Measurements from ENCODE around the gene IL3RA. TPM values are rescaled to one million over a fixed set of nuclear protein-coding genes. Genes with fewer than 3 reads are reported as not detected.

IL3RA gene
- total and polyA plus RNA-seq, 2 of the 8 experiments (the other 6 are each of a cell fraction or from before 2014, with no cell fraction given): 0.11 TPM; not detected in 1

DNA sequence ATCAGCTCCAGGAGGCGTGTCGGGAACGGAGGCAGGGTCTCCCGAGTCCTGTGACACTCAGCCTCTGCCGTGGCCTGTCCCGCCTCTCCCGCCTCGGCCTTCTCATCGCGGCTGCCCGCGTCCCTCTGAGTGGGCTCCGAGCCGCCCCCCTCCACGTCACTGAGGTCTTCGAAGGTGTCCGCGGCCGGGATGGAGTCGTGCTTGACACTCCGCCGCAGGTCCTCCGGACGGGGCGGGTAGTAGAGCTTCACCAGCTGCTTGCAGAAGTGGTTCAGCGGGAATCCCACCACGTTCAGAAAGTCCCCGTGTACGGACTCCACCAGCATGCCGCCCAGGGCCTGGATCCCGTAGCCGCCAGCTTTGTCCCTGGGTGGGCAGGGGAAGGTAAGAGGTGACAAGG is 91.2 kb downstream of the IL3RA start:
- Histone ChIP-seq H2AFZ (ENCODE audit: low read length) (no peak overlapping the region), H3K9ac (replicated peaks in 1 of 4; ENCODE audit: extremely low read depth in 1 of 4, low read depth in 3 of 4, low read length in 3 of 4) (no peak overlapping the region), H3K56ac (replicated peaks; ENCODE audit: insufficient read length, low read depth, low read length) (no peak overlapping the region), H3K4me3 (ENCODE audit: extremely low read depth in 1 of 4, insufficient read depth in 2 of 4, low read depth in 3 of 4, low read length in 4 of 4) (no peak overlapping the region), H3K79me1 (ENCODE audit: low read depth, low read length) (no peaks in the 10 kb centered on the region), H3K79me2 (ENCODE audit: control insufficient read depth in 1 of 2, insufficient read depth in 2 of 2, low read length in 2 of 2) (no peaks in the 10 kb centered on the region), H4K20me1 (replicated peaks in 1 of 2; ENCODE audit: control insufficient read depth in 1 of 2, insufficient read depth in 2 of 2, low read length in 2 of 2) (peaks cover 3 to 11% of the 10 kb centered on the region in 2 experiments), H3K4ac (replicated peaks; ENCODE audit: insufficient read length, low read depth, low read length) (no peak overlapping the region), H3K27me3 (replicated peaks in 1 of 4; ENCODE audit: control insufficient read depth in 3 of 4, extremely low read depth in 1 of 4, insufficient read depth in 3 of 4, low read length in 3 of 4) (no peaks in the 10 kb centered on the region), H3K4me1 (replicated peaks in 1 of 4; ENCODE audit: control insufficient read depth in 3 of 4, insufficient read depth in 4 of 4, low read length in 3 of 4) (no peaks in the 10 kb centered on the region), H2BK20ac (ENCODE audit: low read length) (no peak overlapping the region), H4K8ac (ENCODE audit: extremely low read depth, insufficient read depth, low read length) (no peak overlapping the region), H4K91ac (replicated peaks; ENCODE audit: insufficient read length, low read length) (no peak overlapping the region), H3K36me3 (ENCODE audit: control insufficient read depth in 2 of 4, insufficient read depth in 4 of 4, low read length in 3 of 4) (peaks cover 16 to 63% (median 47%) of the 10 kb centered on the region in 4 experiments), H2BK5ac (ENCODE audit: low read depth, low read length) (no peak overlapping the region), H3K27ac (ENCODE audit: low read depth, low read length) (no peak overlapping the region), H2AK5ac (ENCODE audit: low read depth, low read length) (no peak overlapping the region), H3K23me2 (ENCODE audit: low read depth, low read length) (peaks cover 12% of the 10 kb centered on the region; the same call in 1 of the 2 replicates), H2BK15ac (ENCODE audit: low read length) (no peak overlapping the region), H4K5ac (ENCODE audit: insufficient read length, low read depth, low read length) (no peak overlapping the region), H2BK12ac (ENCODE audit: low read depth, low read length) (no peak overlapping the region), H3K9me3 (ENCODE audit: insufficient read depth in 2 of 2, low read depth in 1 of 2, low read length in 1 of 2) (no peaks in the 10 kb centered on the region), H3K14ac (ENCODE audit: insufficient read length) (no peak overlapping the region), H3K23ac (ENCODE audit: insufficient read length) (no peak overlapping the region), H3K4me2 (ENCODE audit: insufficient read depth in 1 of 2, low read depth in 2 of 2, low read length in 2 of 2) (no peak overlapping the region), H3K18ac (ENCODE audit: extremely low read depth, low read length) (no peak overlapping the region), H2BK120ac (replicated peaks; ENCODE audit: low read depth, low read length) (no peak overlapping the region)
- no peak for DNase-seq (ENCODE audit: low read depth in 1 of 2, low spot score in 2 of 2)
- no peak for TF ChIP-seq MAX (IDR thresholded peaks at IDR 0.05)
- TF ChIP-seq RFX5 (IDR thresholded peaks at IDR 0.05; ENCODE audit: borderline replicate concordance, low read depth, low read length): no peak
- no peak for TF ChIP-seq NANOG (IDR thresholded peaks at IDR 0.05; ENCODE audit: insufficient read depth, low read depth, low read length, poor library complexity, severe bottlenecking)
- TF ChIP-seq POLR2AphosphoS5 (IDR thresholded peaks at IDR 0.05; ENCODE audit: low read depth, low read length): no peak
- no peak for TF ChIP-seq ASH2L (IDR thresholded peaks at IDR 0.05; ENCODE audit: low read length)
- TF ChIP-seq JUN (IDR thresholded peaks at IDR 0.05; ENCODE audit: low read depth, low read length): no peak
- TF ChIP-seq CBX8 (IDR thresholded peaks at IDR 0.05; ENCODE audit: borderline replicate concordance, low read depth, low read length): no peak
- TF ChIP-seq CHD2 (IDR thresholded peaks at IDR 0.05; ENCODE audit: low read length): no peak
- no peak for TF ChIP-seq TEAD4 (IDR thresholded peaks at IDR 0.05; ENCODE audit: low read depth, low read length)
- no peak for TF ChIP-seq SUZ12 (IDR thresholded peaks at IDR 0.05; ENCODE audit: low read length)
- no peak for TF ChIP-seq SP4 (IDR thresholded peaks at IDR 0.05; ENCODE audit: low read length)
- POLR2A ChIA-PET (ENCODE audit: partially characterized antibody): no interaction called here
- CTCF ChIA-PET (ENCODE audit: partially characterized antibody): no interaction called here
- WGBS, 2 experiments (ENCODE audit: extremely low coverage in 1 of 2, insufficient coverage in 1 of 2, insufficient read length in 1 of 2, insufficient replicate concordance in 2 of 2, low coverage in 1 of 2, low lambda C conversion rate in 2 of 2, missing lambda C conversion rate in 1 of 2): 93% methylated on average over 29 of the region's 32 CpGs; no CpG with 5 or more reads in 1 of the 2 experiments
- no peak for FAIRE-seq

All from H1 (cell line).